GM19099 (cell line): ENCODE measurements around the gene SCRT2.

Experiments used
- POLR2A ChIP-seq: IDR thresholded peaks from 3 replicates; pipeline ENCODE4 v1.6.1; 2011; ENCODE audit warnings: low read depth; ENCODE audit not compliant: insufficient read length; ENCODE audit errors: extremely low read depth

Gene SCRT2

DNA sequence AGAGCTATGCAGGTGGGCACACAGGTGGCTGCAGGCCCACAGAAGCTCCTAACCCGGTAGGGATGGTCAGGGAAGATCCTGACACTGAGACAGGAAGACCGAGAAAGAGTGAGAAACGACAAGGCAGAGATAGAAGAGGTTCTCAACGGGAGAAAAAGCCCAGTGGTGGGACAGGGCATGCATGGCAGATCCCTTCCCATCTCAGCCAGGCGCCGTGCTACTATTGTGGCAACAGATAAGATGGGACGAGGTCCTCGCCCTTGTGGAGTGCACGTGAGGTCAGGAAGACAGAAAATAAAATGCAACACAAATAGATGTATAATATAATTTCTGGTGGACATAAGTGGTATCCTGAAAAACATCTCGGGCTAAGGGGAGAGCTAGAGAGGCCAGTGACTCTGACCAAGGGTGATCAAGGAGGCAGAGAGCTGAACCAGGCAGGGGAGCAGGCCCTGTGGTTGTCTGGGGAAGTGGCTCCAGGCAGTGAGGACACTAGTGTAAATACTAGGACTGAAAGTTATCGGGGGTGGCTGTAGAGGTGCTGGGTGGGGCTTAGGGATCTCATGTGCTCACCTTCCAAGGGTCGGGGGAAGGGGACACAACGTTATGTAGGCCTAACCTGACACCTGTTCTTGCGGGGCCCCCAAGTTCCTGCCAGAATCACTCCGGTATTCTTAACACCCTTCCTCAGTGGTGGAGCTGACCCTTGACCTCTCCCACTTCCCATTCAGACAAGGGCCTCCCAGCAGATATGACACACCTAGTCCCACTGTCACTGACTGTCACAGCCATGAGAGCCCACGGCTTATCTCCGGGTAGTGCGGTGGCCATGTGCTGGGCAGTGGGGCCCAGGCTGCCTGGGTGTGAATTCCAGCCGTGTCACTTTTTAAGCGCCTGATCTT, 23.6 kb downstream of the SCRT2 start:
- TF ChIP-seq POLR2A = no peak

DNA sequence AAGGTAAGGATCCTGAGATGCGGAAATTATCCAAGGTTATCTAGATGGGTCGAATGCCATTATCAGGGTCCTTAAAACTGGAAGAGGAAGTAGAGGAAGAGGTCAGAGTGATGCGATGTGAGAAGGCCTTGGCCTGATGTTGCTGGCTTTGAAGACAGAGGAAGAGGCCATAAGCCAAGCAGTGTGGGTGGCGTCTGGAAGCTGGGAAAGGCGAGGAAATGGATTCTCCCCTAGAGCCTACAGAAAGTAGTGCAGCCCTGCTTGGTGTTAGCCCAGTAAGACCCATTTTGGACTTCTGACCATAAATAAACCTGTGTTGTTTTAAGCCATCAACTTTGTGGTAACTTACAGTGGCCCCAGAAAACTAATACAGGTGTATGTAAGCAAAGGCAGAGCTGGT, 24.6 kb downstream of the SCRT2 start:
- TF ChIP-seq POLR2A = no peak

DNA sequence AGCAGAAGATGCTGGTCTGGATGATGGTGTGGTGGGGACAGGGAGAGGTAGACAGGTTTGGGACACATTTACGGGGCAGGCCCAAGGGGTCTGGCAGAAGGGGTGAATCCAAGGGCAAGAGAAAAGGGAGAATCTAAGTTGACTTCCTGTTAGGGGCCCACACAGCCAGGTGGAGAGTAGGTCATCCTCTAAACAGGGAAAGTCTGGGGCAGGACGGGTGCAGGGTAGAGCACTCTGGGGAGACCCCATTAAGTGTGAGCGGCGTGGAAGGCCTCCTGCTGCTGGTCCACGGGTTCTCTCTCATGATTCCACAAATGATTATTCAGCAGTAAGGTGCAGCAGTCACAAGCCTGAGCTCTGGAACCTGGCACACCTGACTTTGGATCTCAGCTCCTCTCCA, 25.3 kb downstream of the SCRT2 start:
- TF ChIP-seq POLR2A = no peak

DNA sequence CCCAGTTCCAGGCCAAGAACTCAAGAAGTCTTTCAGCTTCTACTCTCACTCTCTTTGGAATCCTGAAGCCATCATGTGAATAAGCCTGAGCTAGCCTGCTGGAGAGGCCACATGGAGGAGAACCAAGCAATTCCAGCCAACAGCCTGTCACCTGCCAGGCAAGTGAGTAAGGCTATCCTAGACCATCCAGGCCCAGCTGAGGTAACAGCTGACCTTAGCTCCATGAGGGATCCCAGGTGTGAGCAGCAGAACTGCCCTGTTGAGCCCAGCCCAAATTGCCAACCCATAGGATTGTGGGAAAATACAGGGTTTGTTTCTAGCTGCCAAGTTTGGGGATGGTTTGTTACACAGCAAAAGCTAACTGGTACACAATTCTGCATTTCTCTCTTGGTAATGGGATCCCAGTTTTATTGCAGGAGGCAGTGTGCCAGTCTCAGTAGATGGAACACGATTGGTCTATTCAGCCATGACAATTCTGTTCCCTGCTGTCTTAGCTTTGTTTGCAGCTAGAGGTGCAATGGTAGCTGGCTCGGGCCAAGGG, 28.1 kb downstream of the SCRT2 start:
- TF ChIP-seq POLR2A = no peak

DNA sequence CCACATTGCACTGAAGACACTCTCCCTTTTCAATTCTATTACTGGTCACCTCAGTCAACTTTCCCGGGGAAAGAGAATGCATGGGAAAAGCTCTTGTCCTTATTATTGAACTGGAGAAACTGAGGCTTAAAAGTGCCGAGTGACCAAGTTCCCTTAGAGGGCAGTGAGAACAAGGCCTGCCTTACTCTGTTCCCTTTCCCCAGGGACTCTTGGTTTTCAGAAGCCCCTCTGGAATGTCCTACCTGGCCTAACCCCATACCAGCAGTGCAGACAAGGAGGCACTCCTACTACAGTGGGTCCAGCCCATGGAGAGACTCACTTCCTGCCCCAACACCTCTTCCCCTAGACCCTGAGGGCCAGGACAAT, 28.8 kb downstream of the SCRT2 start:
- no peak for TF ChIP-seq POLR2A

DNA sequence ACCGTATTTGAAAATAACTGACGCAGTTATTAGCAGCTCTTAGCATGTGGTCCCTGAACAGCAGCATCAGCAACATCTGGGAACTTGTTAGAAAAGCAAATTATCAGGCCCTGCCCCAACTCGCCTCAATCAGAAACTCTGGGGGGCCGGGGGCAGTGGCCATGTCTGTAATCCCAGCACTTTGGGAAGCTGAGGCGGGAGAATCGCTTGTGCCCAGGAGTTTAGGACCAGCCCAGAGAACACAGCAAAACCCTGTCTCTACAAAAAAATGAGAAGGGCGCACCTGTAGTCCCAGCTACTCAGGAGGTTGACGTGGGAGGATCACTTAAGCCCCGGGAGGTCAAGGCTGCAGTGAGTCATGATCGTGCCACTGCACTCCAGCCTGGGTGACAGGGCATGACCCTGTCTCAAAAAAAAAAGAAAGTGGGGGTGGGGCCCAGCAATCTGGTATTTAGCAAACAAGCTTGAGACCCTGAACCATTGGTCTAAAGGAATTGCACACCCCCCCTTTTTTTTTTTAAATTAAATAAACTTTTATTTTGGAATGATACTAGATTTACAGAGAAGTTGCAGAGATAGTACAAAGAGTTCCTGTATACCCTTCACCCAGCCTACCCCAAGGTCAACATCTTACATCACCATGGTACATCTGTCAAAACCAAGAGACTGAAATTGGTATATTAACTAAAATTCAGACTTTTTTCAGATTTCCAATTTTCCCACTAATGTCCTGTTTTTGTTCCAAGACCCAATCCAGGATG, 29.3 kb downstream of the SCRT2 start:
- no peak for TF ChIP-seq POLR2A

DNA sequence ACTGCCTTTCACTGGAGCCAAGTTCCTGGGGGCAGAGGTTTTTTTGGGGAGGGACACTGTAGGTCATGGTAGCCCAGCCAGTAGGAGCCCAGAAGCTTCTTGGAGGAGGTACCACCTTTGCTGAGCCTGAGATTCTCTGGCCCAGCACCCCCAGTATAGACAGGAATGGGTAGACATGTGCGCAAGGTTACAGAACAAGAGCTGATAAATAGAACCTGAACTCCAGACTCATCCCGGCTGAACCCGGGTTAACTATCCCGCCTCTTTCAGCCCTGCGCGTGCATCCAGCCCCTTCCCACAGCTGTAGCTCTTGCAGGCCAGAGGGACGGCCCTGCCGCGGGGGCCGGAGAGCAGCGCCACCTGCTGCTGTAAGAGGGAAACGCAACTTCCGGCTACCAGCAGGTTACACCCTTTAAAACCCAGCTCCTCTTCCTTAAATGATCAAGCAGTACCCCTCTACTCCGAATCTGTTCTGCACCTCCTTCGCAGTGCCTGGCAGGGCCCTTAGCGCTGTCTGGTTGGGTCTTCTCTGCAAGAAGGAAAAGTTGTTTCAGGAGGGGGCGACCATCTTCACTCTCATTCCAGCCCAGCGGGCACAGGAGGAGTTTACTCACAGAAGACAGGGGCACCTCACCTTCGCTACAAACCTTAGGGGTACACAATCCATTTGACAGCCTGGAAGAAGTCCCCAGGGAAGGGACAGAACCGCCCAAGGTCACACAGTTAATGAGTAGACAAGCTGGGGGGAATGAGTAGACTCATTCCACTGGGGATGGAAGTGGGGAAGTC, 30.1 kb downstream of the SCRT2 start:
- TF ChIP-seq POLR2A = no peak

DNA sequence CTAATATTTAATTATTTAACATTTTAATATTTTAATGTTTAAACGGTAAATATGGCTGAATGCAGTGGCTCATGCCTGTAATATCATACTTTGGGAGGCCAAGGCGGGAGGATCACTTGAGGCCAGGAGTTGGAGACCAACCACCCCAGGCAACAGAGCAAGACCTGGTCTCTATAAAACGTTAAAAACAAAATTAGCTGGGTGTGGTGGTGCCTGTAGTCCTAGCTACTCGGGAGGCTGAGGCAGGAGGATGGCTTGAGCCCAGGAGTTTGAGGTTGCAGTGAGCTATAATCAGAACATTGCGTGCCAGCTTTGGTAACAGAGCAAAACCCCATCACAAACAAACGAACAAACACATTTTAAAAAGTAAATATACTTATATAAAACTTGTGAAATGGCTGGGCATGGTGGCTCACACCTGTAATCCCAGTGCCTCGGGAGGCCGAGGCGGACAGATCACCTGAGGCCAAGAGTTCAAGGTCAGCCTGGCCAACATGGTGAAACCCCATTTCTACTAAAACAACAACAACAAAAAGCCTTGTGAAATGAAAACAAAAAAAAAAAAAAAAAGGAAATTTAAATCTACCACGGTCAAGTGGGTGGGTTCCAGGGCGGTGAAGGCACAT, 30.8 kb downstream of the SCRT2 start:
- TF ChIP-seq POLR2A = no peak

DNA sequence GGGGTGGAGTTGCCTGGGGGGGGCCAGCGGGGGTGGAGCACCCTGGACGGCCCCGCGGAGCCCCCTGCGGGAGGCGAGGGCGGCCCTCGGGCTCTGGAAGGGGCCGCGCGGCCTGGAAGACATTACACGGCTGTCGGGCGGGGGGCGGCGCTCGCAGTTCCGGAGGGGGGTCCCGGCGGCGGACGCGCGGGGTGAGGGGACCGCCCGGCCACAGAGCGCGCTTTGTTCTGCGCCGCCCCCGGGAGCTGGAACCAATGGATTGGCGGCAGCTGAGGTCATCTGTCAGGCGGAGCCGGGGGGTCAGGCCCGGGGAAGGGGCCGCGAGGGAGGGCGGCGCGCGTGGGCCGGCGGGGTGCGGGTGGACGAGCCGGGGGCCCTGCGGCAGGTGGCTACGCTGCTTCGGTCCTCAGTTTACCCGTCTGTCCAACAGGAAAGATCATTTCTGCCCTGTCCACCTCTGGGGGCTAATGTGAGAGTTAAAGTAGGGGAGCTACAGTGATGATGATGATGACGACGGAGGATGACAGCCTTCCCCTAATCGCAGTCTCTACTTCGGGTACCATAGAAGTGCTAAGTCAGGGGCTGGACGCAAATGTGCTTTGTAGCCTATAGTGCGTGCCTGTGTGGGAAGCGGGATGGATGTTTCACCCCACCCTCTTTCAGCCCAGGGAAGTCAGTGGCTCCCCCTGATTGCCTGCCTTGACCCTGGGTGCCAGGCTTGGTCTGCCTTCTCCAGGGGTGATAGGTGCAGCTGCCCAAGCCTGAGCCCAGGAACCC, 33.0 kb downstream of the SCRT2 start:
- TF ChIP-seq POLR2A = no peak

DNA sequence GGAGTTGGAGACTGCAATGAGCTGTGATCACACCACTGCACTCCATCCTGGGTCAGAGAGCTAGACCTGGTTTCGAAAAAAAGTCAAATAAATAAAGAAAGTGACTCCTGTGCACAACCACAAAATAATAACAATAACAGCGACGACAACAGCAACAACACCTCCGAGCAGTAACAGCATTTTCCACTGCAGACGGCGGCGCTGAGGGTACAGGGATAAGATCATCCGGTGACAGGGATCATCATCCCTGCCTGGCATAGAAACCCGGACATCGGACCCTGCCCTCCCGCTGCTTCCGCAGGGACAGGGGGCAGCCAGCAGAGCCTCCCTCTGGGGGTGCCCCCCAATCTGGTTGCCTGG, 34.1 kb downstream of the SCRT2 start:
- TF ChIP-seq POLR2A = no peak

DNA sequence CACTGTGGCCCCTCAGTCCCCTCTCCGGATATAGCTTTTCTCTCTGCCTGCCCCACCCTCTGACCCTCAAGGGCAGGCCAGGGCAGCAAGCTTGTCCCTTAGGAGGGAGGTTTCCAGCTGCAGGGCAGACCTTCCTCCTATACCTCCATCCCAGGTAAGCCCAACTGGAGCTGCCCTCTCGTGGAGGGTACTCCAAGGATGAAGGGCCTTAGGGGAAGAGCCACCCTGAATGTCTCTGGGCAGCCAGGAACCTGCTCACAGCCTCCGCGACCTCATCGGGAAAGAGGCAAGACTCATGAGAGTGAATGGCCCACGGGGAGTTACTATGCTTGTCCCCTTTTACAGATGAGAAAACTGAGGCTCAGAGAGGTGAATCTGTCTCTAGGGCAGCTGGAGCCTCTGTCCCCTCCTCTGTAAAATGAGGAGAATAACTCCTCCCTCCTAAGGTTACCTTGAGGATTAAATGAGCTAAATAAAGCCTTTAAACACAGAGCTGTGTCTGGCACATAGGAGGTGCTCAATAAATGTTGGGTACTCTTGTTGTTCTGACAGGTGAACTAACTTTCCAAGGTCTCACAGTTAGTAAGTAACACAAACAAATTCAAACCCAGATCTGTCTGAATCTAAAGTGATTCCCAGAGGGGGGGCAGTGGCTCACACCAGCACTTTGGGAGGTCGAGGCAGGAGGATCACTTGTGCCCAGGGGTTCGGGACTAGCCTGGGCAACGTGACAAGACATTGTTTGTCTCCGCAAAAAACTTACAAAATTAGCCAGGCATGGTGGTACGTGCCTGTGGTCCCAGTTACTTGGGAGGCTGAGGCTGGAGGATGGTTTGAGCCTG, 34.7 kb downstream of the SCRT2 start:
- no peak for TF ChIP-seq POLR2A

DNA sequence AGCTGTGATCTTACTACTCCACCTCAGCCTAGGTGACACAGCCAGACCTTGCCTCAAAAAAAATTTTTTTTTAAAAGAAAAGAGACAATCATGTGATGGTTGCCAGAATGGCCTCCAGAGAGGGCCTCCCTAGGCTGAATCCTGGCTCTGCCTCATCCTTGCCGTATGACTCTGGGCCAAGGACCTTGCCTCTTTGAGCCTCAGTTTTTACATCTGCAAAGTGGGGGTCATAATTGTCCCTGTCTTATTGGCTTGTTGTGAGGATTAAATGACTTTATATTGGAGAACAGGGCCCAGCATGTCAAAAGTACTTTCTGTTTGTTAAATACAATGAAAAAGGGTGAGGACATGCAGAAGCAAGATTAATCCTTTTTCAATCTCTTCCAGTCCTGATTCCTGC, 37.0 kb downstream of the SCRT2 start:
- no peak for TF ChIP-seq POLR2A

DNA sequence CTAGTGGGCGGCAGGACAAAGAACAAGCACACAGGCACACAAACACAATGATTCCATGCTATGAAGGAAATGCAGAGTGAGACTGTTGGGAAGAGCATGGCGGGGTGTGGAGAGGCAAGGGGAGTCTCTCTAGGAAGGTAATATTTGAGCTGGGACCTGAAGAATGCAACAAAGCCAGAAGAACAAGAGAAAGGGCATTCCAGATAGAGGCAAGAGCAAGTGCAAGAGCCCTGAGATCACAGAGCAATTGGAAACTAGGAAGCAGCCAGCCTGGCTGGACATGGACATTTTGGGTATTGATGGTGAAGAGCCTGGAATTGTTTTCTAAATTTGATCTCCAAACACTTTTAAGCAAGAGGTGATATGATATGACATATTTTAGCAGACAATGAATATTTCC, 38.0 kb downstream of the SCRT2 start:
- TF ChIP-seq POLR2A = no peak
